ENCODE data around the gene PTEN.

The PTEN gene

GRCh38 chr10:87829986-87830729 lies 33.3 kb upstream of the PTEN start:
- Histone ChIP-seq H3K9me3 (ENCODE audit: control insufficient read depth, insufficient read depth, low read depth, low read length) (no peaks in the 10 kb centered on the region; the same call in 1 of the 2 replicates), H3K27me3 (ENCODE audit: control insufficient read depth, insufficient read depth, low read length) (no peaks in the 10 kb centered on the region), H3K4me1 (ENCODE audit: control insufficient read depth, insufficient read depth, low read length) (no peaks in the 10 kb centered on the region), H3K27ac (ENCODE audit: low read depth, low read length) (no peak overlapping the region), H3K9ac (ENCODE audit: low read length) (no peak overlapping the region), H3K36me3 (ENCODE audit: control insufficient read depth, insufficient read depth, low read length) (no peaks in the 10 kb centered on the region), H3K4me3 (ENCODE audit: low read depth, low read length) (no peak overlapping the region)

GRCh38 chr10:87836098-87836497 lies 27.3 kb upstream of the PTEN start:
- H3K36me3 ChIP-seq (ENCODE audit: control insufficient read depth, insufficient read depth, low read length): no peaks in the 10 kb centered on the region
- H3K9me3 ChIP-seq (ENCODE audit: control insufficient read depth, insufficient read depth, low read depth, low read length): no peaks in the 10 kb centered on the region
- no peaks in the 10 kb centered on the region for H3K27me3 ChIP-seq (ENCODE audit: control insufficient read depth, insufficient read depth, low read length)
- H3K4me3 ChIP-seq (ENCODE audit: low read depth, low read length): no peak overlapping the region
- no peak overlapping the region for H3K27ac ChIP-seq (ENCODE audit: low read depth, low read length)
- no peaks in the 10 kb centered on the region for H3K4me1 ChIP-seq (ENCODE audit: control insufficient read depth, insufficient read depth, low read length)
- H3K9ac ChIP-seq (ENCODE audit: low read length): no peak overlapping the region

DNA sequence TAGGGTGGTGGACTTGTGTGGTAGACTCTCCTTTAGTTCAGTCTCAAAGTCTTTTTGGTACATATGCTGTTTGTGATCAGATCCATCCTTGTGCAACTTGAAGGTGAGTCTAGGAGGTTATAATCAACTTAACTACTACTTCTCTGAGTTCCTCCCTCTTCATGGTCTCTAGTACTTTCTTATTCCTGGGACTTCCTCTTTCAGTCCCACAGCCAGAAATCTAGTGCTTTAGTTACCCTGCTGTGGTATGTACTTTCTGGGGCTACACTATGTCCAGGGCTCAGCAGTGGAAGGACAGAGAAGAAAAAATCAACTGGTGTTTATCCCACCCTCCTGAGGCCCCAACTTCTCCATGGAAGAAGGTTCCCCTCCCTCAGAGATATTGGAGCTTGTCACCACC lies 26.0 kb upstream of the PTEN start:
- no peaks in the 10 kb centered on the region for H3K9me3 ChIP-seq (ENCODE audit: control insufficient read depth, insufficient read depth, low read depth, low read length)
- H3K9ac ChIP-seq (ENCODE audit: low read length): no peak overlapping the region
- H3K27ac ChIP-seq (ENCODE audit: low read depth, low read length): no peak overlapping the region

DNA sequence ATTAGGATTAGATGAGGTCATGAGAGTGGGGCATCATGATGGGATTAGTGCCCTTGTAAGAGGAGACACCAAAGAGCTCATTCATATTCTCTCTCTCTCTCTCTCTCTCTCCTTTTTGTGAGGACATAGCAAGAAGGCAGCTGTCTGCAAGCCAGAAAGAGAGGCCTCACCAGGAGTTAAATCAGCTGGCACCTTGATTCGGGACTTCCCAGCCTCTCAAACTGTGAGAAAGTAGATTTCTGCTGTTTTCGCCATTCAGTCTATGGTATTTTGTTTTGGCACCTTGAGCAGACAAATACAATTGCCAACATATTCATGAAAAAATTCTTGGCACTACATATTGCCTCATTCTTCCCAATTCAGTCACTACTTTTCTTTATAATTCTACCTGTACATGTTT lies 24.8 kb upstream of the PTEN start:
- Histone ChIP-seq H3K36me3 (ENCODE audit: control insufficient read depth, insufficient read depth, low read length) (no peaks in the 10 kb centered on the region), H3K4me3 (ENCODE audit: low read depth, low read length) (no peak overlapping the region), H3K9me3 (ENCODE audit: control insufficient read depth, insufficient read depth, low read depth, low read length) (no peaks in the 10 kb centered on the region), H3K27ac (ENCODE audit: low read depth, low read length) (no peak overlapping the region), H3K4me1 (ENCODE audit: control insufficient read depth, insufficient read depth, low read length) (0 out of 2 replicates have a peak, but pooled peaks cover 5% of the 10 kb centered on the region), H3K9ac (ENCODE audit: low read length) (no peak overlapping the region), H3K27me3 (ENCODE audit: control insufficient read depth, insufficient read depth, low read length) (no peaks in the 10 kb centered on the region)

More for the DNA sequence above, 26.0 kb upstream of the PTEN start:
- no peak overlapping the region for H3K4me3 ChIP-seq (ENCODE audit: low read depth, low read length)
- no peaks in the 10 kb centered on the region for H3K4me1 ChIP-seq (ENCODE audit: control insufficient read depth, insufficient read depth, low read length)
- H3K27me3 ChIP-seq (ENCODE audit: control insufficient read depth, insufficient read depth, low read length): no peaks in the 10 kb centered on the region
- no peaks in the 10 kb centered on the region for H3K36me3 ChIP-seq (ENCODE audit: control insufficient read depth, insufficient read depth, low read length)

DNA sequence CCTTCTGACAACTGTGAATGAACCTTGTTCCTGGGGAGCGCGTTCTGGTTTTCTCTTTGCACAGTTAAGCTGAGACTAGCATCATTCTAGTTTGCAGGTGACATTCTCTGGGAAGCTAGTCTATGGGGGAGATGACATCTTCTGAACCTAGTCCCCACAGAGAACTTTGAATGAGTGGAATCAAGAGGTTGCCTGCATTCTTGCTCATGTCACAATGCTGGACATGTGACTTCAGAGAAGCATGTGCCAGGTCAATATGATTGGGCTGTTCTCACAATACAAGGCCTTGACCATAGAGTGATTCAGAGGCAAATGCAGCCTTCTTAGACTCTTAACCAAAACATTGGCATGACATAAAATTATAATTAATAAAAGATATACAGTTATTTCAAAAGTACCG lies 22.2 kb upstream of the PTEN start:
- Histone ChIP-seq H3K27ac (ENCODE audit: low read depth, low read length) (no peak overlapping the region), H3K4me1 (ENCODE audit: control insufficient read depth, insufficient read depth, low read length) (0 out of 2 replicates have a peak, but pooled peaks cover 5% of the 10 kb centered on the region), H3K4me3 (ENCODE audit: low read depth, low read length) (no peak overlapping the region), H3K9me3 (ENCODE audit: control insufficient read depth, insufficient read depth, low read depth, low read length) (no peaks in the 10 kb centered on the region), H3K27me3 (ENCODE audit: control insufficient read depth, insufficient read depth, low read length) (no peaks in the 10 kb centered on the region), H3K9ac (ENCODE audit: low read length) (no peak overlapping the region), H3K36me3 (ENCODE audit: control insufficient read depth, insufficient read depth, low read length) (no peaks in the 10 kb centered on the region)

- Histone ChIP-seq H3K9me3 (ENCODE audit: control insufficient read depth, insufficient read depth, low read depth, low read length) (no peaks in the 10 kb centered on the region), H3K27me3 (ENCODE audit: control insufficient read depth, insufficient read depth, low read length) (no peaks in the 10 kb centered on the region), H3K4me3 (ENCODE audit: low read depth, low read length) (no peak overlapping the region), H3K9ac (ENCODE audit: low read length) (no peak overlapping the region), H3K4me1 (ENCODE audit: control insufficient read depth, insufficient read depth, low read length) (0 out of 2 replicates have a peak, but pooled peaks cover 5% of the 10 kb centered on the region), H3K36me3 (ENCODE audit: control insufficient read depth, insufficient read depth, low read length) (no peaks in the 10 kb centered on the region), H3K27ac (ENCODE audit: low read depth, low read length) (no peak overlapping the region)
These were observed 21.2 kb upstream of the PTEN start for GRCh38 chr10:87842220-87842641.

DNA sequence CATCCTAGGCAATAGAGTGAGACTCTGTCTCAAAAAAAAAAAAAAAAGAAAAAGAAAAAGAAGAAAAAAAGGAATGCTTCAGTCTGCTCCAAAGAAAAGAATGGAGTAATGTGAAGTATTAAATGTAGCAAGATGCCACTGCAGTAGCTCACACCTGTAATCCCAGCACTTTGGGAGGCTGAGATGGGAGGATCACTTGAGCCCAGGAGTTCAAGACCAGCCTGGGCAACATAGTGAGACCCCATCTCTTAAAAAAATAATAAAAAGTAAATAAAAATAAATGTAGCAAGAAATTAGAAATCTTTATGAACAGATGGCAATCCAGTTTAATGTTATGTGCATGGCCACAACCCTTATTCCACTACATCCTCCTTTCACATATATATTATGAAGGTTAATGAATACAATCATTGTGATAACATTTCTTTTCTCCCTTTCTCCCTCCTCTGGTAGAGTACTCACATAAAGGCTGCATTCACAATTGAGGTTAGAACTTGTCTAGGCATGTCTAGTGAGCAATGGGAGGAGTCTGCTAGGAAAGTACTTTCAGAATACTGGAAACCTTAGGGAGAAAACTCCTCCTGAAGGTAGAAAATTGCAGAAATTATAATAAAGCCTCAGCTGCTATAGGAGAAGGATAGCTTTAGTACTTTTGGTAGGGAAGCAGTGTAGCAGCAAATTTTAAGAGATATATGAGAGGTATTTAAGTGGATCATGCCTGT lies 20.5 kb upstream of the PTEN start:
- Histone ChIP-seq H3K27ac (ENCODE audit: low read depth, low read length) (peak overlapping the region; percentile 74), H3K27me3 (ENCODE audit: control insufficient read depth, insufficient read depth, low read length) (no peaks in the 10 kb centered on the region), H3K36me3 (ENCODE audit: control insufficient read depth, insufficient read depth, low read length) (no peaks in the 10 kb centered on the region), H3K9ac (ENCODE audit: low read length) (no peak overlapping the region), H3K4me1 (ENCODE audit: control insufficient read depth, insufficient read depth, low read length) (0 out of 2 replicates have a peak, but pooled peaks cover 5% of the 10 kb centered on the region), H3K9me3 (ENCODE audit: control insufficient read depth, insufficient read depth, low read depth, low read length) (no peaks in the 10 kb centered on the region), H3K4me3 (ENCODE audit: low read depth, low read length) (no peak overlapping the region)

DNA sequence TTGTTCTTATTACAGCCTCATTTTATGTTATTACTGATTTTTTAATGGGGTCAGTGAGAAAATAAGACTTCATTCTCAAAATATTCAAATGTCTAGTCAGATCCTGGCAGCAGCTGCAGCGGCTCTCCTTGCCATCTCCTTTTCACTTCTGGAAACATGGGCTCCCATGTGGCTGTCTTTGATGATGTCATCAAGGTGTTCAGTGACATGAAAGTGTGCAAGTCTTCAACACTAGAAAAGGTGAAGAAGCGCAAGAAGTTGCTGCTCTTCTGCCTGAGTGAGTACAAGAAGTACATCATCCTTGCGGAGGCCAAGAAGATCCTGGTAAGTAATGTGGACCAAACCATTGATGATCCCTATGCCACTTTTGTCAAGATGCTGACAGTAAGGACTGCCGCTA lies 19.7 kb upstream of the PTEN start:
- Histone ChIP-seq H3K4me3 (ENCODE audit: low read depth, low read length) (no peak overlapping the region), H3K4me1 (ENCODE audit: control insufficient read depth, insufficient read depth, low read length) (0 out of 2 replicates have a peak, but pooled peaks cover 5% of the 10 kb centered on the region)

DNA sequence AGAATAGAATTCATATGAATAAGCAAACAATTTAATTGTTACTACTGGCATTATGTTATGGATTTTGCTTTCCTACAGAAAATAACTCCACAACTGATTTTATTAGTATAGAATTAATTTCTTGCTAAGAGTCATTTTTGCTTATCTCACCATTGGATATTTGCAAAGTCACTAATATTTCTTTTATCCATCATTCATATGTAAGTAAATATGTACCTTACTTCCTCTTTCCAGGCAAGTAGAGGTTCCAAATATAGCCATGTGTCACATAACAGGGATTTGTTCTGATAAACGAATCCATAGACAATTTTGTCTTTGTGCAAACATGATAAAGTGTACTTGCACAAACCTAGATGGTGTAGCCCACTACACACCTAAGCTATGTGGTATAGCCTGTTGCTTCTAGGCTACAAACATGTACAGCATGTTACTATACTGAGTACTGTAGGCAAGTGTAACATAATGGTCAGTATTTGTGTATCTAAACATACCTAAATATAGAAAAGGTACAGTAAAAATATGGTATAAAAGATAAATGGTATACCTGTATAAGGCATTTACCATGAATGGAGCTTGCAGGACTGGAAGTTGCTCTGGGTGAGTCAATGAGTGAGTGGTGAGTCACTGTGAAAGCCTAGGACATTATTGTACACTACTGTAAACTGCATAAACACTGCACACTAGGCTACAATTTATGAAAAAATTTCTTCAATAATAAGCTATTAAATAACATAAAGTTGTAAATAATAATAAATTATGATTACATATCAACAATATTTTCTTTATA lies 18.4 kb upstream of the PTEN start:
- Histone ChIP-seq H3K27ac (ENCODE audit: low read depth, low read length) (no peak overlapping the region), H3K4me3 (ENCODE audit: low read depth, low read length) (no peak overlapping the region), H3K4me1 (ENCODE audit: control insufficient read depth, insufficient read depth, low read length) (0 out of 2 replicates have a peak, but pooled peaks cover 5% of the 10 kb centered on the region)

More for the DNA sequence above, 19.7 kb upstream of the PTEN start:
- no peaks in the 10 kb centered on the region for H3K9me3 ChIP-seq (ENCODE audit: control insufficient read depth, insufficient read depth, low read depth, low read length)
- no peaks in the 10 kb centered on the region for H3K27me3 ChIP-seq (ENCODE audit: control insufficient read depth, insufficient read depth, low read length)
- no peak overlapping the region for H3K9ac ChIP-seq (ENCODE audit: low read length)
- no peak overlapping the region; the same call in 1 of the 2 replicates for H3K27ac ChIP-seq (ENCODE audit: low read depth, low read length)
- H3K36me3 ChIP-seq (ENCODE audit: control insufficient read depth, insufficient read depth, low read length): no peaks in the 10 kb centered on the region

GRCh38 chr10:87845624-87845998 lies 17.8 kb upstream of the PTEN start:
- Histone ChIP-seq H3K4me3 (ENCODE audit: low read depth, low read length) (no peak overlapping the region), H3K9me3 (ENCODE audit: control insufficient read depth, insufficient read depth, low read depth, low read length) (no peaks in the 10 kb centered on the region), H3K4me1 (ENCODE audit: control insufficient read depth, insufficient read depth, low read length) (0 out of 2 replicates have a peak, but pooled peaks cover 5% of the 10 kb centered on the region), H3K27me3 (ENCODE audit: control insufficient read depth, insufficient read depth, low read length) (no peaks in the 10 kb centered on the region), H3K27ac (ENCODE audit: low read depth, low read length) (no peak overlapping the region), H3K9ac (ENCODE audit: low read length) (no peak overlapping the region), H3K36me3 (ENCODE audit: control insufficient read depth, insufficient read depth, low read length) (no peaks in the 10 kb centered on the region)

More for the DNA sequence above, 18.4 kb upstream of the PTEN start:
- Histone ChIP-seq H3K9me3 (ENCODE audit: control insufficient read depth, insufficient read depth, low read depth, low read length) (no peaks in the 10 kb centered on the region), H3K9ac (ENCODE audit: low read length) (no peak overlapping the region), H3K27me3 (ENCODE audit: control insufficient read depth, insufficient read depth, low read length) (no peaks in the 10 kb centered on the region), H3K36me3 (ENCODE audit: control insufficient read depth, insufficient read depth, low read length) (no peaks in the 10 kb centered on the region)
